Measurements from ENCODE around the gene RNU6-1.

The RNU6-1 gene

GRCh38 chr15:67839929-67840748, at the start of gene RNU6-1:
Gene RNU6-1, minus strand, starts transcription at chr15:67840045.
- DNase-seq = peak; percentile 96

DNA sequence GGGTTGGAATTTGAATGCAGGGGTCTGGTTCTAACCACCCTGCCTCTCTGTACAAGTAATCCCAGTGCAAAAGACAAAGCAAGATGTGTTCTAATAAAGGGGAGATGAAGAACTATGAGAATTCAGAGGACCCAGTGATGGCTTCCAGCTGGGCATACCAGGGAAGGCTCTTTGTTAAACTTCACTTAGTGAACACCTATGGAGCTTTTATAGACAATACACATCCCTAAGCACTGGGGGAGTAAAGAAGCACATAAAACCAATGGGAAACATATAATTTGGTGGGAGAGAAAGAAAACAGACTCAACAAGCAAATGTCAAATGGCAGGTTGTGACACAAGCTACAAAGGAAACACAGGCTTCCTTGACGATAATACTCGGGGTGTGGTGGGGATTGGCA, 47.9 kb upstream of the RNU6-1 start:
- no peak for DNase-seq

DNA sequence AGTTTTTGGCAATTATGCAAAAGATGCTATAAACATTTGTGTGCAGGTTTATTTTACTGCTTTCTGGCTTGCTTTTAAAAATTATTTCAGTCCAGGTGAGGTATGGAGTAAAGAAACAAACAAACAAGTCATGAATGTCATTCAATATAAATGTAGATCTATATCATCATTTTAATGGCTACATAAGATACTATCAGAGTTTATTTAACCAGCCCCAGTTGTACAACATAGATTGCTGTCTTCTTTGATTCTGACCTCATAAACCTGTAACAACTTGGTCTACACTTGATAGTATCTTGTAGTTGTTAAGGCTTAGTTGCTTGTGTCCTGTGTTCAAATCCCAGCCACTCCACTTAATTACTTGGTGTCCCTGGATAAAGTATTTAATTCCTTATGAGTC, 46.0 kb upstream of the RNU6-1 start:
- no peak for DNase-seq

- no peak for DNase-seq
These were observed 45.3 kb upstream of the RNU6-1 start for GRCh38 chr15:67885175-67885523.

- DNase-seq = peak; percentile 43
These were observed 44.8 kb upstream of the RNU6-1 start for GRCh38 chr15:67884514-67885174.

GRCh38 chr15:67884009-67884408, 44.2 kb upstream of the RNU6-1 start:
- no peak for DNase-seq

DNA sequence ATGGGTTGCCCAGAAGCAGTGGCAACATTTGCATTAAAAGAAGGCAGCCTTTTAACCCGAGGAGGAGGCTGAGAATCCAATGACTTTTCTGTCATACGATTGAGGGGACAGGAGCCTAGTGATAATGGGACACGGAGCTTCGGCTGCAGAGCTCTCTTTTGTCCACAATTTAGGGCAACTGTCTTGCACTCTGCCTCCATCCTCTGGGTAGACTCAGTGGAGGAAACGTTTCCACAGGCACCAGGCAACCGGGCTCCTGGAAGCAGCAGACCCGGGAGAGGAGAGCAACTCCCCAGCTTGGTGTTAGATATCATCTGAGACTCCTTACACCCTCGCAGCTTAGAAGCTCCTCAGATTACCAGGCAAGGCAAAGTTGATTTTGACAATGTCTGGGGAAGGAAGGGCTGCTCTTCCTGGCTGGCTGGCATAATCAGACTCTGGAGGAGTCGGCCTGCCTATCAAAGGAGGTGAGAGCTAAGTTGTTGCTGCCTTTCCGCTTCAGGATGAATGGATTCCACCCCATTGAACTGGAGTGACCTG, 43.5 kb upstream of the RNU6-1 start:
- DNase-seq = no peak

- DNase-seq = no peak
These were observed 42.8 kb upstream of the RNU6-1 start for GRCh38 chr15:67882487-67883233.

- DNase-seq = no peak
These were observed 40.9 kb upstream of the RNU6-1 start for GRCh38 chr15:67880651-67881182.

GRCh38 chr15:67879440-67880129, 39.7 kb upstream of the RNU6-1 start:
- DNase-seq = no peak

- DNase-seq = no peak
These were observed 38.9 kb upstream of the RNU6-1 start for GRCh38 chr15:67878712-67879206.

- no peak for DNase-seq
These were observed 33.9 kb upstream of the RNU6-1 start for GRCh38 chr15:67873777-67874176.

DNA sequence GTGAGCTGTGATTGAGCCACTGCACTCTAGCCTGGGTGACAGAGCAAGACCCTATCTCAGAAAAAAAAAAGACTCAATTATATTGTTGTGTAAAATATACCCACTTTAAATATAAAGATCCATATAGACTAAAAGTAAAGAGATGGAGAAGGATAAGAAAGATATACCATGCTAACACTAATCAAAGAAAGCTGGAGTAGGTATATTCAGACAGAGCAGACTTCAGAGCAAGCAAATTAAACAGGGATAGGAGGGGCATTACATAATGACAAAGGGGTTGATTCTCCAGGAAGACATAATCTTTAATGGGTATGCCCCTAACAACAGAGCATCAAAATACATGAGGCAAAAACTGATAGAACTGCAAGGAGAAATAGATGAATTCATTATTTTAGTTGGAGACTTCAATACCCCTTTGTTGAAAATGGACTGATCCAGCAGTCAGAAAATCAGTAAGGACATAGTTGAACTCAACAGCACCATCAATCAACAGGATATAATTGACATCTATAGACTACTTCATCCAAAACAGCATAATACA, 31.1 kb upstream of the RNU6-1 start:
- no peak for DNase-seq

DNA sequence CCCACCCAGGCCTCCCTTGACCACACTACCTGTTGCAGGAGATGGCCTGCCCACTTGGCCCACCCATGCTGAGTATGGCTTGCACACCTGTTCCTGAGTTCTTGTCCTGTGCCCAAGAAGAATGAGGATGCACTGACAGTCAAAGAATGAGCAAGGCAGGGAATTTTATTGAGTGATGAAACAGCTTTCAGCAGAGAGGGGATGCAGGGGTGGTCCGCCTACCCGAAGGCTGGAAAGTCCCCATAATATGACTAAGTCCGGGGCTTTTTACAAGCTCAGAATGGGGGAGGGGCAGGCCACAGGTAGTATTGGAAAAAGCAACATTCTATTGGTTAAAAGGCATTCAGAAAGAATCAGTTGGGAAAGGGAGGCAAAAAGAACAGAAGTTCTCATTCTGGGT, 29.9 kb upstream of the RNU6-1 start:
- no peak for DNase-seq

- no peak for DNase-seq
These were observed 25.9 kb upstream of the RNU6-1 start for GRCh38 chr15:67865766-67866165.

DNA sequence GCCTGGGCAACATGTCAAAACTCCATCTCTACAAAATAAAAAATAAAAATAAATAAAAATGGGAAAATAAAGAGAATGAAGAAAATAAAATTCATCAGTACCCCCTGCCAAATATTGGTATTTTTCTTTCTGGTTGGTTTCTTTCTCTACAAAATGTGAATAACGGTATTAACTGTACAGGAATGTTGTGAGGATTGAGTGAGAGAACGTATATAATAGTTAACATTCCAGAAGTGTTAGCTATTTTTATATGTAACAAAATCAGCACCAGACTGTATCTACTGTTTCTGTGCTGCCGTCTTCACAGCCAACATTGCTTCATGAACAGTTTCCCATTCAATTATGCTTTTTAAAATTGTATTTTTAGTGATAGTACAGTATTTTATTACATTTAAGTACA, 25.5 kb upstream of the RNU6-1 start:
- DNase-seq = no peak

DNA sequence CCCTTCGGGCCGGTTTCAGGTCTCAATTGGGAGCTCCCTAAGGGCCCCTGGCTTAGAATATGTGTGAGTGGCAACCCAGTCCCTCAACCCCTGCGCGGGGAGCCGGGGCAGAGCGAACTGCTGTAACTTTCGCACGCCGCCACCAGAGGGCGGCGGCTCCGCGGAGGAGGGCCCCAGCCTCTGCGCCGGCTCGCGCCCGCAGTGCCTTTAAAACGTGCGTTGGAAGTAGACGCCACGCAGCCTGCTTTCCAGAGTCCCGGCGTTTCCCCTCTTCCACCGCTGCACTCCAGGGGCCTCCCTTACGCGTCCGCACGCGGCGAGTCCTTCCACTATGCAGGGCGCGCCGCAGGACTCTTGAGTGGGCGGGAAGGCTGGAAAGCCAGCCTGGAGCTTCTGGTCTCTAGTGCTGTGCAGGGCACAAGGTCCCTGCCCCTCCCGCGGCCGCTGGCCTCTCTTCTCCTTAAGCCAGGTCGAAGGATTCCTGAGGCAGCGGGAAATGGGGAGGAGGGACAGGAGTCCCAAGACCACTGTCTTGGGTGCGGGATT, 23.7 kb upstream of the RNU6-1 start:
- DNase-seq = peak; percentile 61

GRCh38 chr15:67862750-67863441, 23.1 kb upstream of the RNU6-1 start:
- no peak for DNase-seq

- no peak for DNase-seq
These were observed 22.1 kb upstream of the RNU6-1 start for GRCh38 chr15:67861983-67862382.

- no peak for DNase-seq
These were observed 19.6 kb upstream of the RNU6-1 start for GRCh38 chr15:67859331-67859946.

- DNase-seq = no peak
These were observed 17.4 kb upstream of the RNU6-1 start for GRCh38 chr15:67857220-67857619.
